Left ventricle myocardium inferior (tissue), 1 donor: ENCODE results near the gene PCNX2. TPM values are rescaled to one million over a fixed set of nuclear protein-coding genes. Genes with fewer than 3 reads are reported as not detected.

ENCODE experiments used
- DNase-seq: peaks from one replicate; pipeline ENCODE4 v3.0.0-alpha.2; 2020
- H3K27ac ChIP-seq: fragments of 200-600 bp; replicated peaks from 2 replicates; pipeline ENCODE4 v1.8.0; 2021
- H3K27me3 ChIP-seq: fragments of 200-600 bp; 2 replicates; pipeline ENCODE4 v1.8.0; 2021; ENCODE audit warnings: low read depth
- H3K36me3 ChIP-seq: fragments of 200-600 bp; 2 replicates; pipeline ENCODE4 v1.8.0; 2021
- H3K4me1 ChIP-seq: fragments of 200-600 bp; 2 replicates; pipeline ENCODE4 v1.8.0; 2021
- H3K4me3 ChIP-seq: fragments of 200-600 bp; 2 replicates; pipeline ENCODE4 v1.8.0; 2021; ENCODE audit warnings: mild to moderate bottlenecking, moderate library complexity
- H3K9me3 ChIP-seq: fragments of 200-600 bp; replicated peaks from 2 replicates; pipeline ENCODE4 v1.8.0; 2021
- intact Hi-C: fragments of 100-400 bp; cut with micrococcal nuclease; formaldehyde crosslinking; loops from one replicate; pipeline ENCODE4 v1.11.0; 2022
- total RNA-seq: library from RNA; stranded (reverse); fragmentation: NEBNext Ultra II Directional; extraction: Animal tissue kit (Norgen Biotek cat#: 25700); gene quantifications from one replicate; pipeline ENCODE4 v1.2.1, GENCODE V29; 2021
- TF ChIP-seq, protein P1 (sequence below): fragments of 200-600 bp; IDR thresholded peaks from 2 replicates; pipeline ENCODE4 v1.8.0; 2021; ENCODE audit warnings: antibody characterized with exemption, mild to moderate bottlenecking, borderline replicate concordance
- donor health status: DM: no; HTN: yes; CAD: no; lungs with severe emphysema.

PCNX2 gene
- total RNA-seq, 1 donor from 2014 or later: 0.82 TPM

DNA sequence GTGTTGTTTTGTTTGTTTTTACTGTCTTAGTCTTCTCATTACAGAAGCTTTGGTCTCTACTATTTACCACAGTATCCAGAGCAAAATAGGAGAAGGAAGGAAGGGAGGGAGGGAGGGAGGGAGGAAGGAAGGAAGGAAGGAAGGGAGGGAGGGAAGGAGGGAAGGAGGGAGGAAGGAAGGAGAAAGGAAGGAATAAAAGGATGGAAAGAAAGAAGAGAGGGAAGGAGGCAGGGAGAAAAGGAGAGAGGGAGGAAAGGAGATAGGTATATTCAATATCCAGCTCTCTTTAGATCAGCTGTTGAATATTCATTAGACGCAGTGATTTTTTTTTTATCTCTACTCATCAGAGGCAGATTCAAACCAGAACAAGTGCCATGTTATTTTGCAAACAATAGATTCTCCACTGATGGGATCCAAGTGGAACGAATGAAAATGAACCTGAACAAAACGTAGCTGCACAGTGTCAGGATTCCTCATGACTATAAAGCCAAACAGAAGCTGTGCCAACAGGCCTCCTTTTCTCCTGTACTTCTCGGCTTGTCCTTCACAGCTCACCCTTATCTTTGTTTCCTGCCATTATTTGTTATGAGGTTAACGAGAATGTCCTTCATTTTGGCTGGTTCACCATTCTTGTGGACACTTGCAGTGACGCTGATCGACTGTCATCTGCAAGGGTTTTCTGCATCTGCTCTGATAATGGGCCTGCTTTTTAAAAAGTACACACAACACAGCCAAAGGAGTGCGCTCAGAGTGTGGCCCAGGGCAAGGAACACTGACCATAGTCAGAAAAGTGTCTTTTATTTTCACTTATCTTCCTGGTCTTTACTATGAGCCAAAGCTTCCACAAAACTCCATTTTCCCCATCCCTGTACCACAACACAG, 352.9 kb downstream of the PCNX2 start:
- no peaks in the 10 kb centered on the region for H3K4me1 ChIP-seq
- no peak overlapping the region for H3K4me3 ChIP-seq
- TF ChIP-seq, protein P1, sequence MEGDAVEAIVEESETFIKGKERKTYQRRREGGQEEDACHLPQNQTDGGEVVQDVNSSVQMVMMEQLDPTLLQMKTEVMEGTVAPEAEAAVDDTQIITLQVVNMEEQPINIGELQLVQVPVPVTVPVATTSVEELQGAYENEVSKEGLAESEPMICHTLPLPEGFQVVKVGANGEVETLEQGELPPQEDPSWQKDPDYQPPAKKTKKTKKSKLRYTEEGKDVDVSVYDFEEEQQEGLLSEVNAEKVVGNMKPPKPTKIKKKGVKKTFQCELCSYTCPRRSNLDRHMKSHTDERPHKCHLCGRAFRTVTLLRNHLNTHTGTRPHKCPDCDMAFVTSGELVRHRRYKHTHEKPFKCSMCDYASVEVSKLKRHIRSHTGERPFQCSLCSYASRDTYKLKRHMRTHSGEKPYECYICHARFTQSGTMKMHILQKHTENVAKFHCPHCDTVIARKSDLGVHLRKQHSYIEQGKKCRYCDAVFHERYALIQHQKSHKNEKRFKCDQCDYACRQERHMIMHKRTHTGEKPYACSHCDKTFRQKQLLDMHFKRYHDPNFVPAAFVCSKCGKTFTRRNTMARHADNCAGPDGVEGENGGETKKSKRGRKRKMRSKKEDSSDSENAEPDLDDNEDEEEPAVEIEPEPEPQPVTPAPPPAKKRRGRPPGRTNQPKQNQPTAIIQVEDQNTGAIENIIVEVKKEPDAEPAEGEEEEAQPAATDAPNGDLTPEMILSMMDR: no peak
- intact Hi-C loops: no loop called here
- no peaks in the 10 kb centered on the region for H3K36me3 ChIP-seq
- no peaks in the 10 kb centered on the region for H3K27me3 ChIP-seq
- no peak overlapping the region for H3K27ac ChIP-seq
- no peaks in the 10 kb centered on the region for H3K9me3 ChIP-seq
- no peak for DNase-seq

GRCh38 chr1:232940262-232940661, 355.3 kb downstream of the PCNX2 start:
- H3K27me3 ChIP-seq: no peaks in the 10 kb centered on the region
- H3K4me1 ChIP-seq: peaks cover 9% of the 10 kb centered on the region
- intact Hi-C loops: no loop called here
- H3K4me3 ChIP-seq: no peak overlapping the region
- H3K27ac ChIP-seq: no peak overlapping the region
- H3K36me3 ChIP-seq: no peaks in the 10 kb centered on the region
- H3K9me3 ChIP-seq: no peaks in the 10 kb centered on the region
- DNase-seq: no peak
- TF ChIP-seq, protein P1: no peak

DNA sequence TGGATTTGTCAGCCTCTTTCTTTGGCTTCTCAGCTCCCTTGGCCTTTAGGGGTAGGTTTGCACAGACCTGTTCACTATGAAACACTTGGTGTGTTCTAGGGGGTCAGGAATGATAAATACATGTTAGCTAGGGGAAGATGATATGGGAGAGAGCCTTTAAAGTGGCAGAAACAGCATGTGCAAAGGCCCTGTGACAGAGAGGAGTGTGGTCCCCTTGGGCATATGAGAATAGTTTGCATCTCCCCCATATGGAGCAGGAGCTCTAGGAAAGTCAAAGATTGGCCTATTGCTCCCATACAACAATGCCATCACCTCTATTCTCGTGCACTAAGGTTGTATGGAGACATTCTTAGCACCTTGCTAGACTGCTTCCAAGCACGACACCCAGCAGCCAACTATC, 355.8 kb downstream of the PCNX2 start:
- Histone ChIP-seq H3K27ac (no peak overlapping the region), H3K4me3 (no peak overlapping the region)
- intact Hi-C loops: no loop called here

DNA sequence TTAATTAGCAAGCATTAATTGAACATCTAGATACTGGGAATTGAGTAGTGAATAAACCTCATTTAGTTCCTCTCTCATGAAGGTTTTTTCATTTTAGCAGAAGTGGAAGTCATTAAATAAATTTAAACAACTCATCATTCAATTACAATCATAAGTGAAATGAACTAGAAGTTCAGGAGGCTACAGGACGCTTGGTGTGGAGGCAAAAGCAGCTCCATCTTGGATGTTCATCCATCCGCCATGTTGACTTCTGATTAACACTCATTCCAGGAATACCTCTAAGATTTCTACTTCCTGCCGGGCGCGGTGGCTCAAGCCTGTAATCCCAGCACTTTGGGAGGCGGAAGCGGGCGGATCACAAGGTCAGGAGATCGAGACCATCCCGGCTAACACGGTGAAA, 356.6 kb downstream of the PCNX2 start:
- Histone ChIP-seq H3K4me3 (no peak overlapping the region), H3K4me1 (peaks cover 11% of the 10 kb centered on the region), H3K36me3 (no peaks in the 10 kb centered on the region), H3K27ac (no peak overlapping the region), H3K27me3 (no peaks in the 10 kb centered on the region), H3K9me3 (no peaks in the 10 kb centered on the region)
- DNase-seq: no peak
- intact Hi-C loops: no loop called here
- TF ChIP-seq, protein P1: no peak

More for the DNA sequence above, 355.8 kb downstream of the PCNX2 start:
- Histone ChIP-seq H3K4me1 (peaks cover 11% of the 10 kb centered on the region), H3K9me3 (no peaks in the 10 kb centered on the region), H3K27me3 (no peaks in the 10 kb centered on the region), H3K36me3 (no peaks in the 10 kb centered on the region)
- no peak for DNase-seq
- TF ChIP-seq, protein P1: no peak

- intact Hi-C loops: no loop called here
- no peak for DNase-seq
- TF ChIP-seq, protein P1: no peak
- H3K36me3 ChIP-seq: no peaks in the 10 kb centered on the region
- peaks cover 11% of the 10 kb centered on the region for H3K4me1 ChIP-seq
- H3K4me3 ChIP-seq: no peak overlapping the region
- no peak overlapping the region for H3K27ac ChIP-seq
- no peaks in the 10 kb centered on the region for H3K9me3 ChIP-seq
- no peaks in the 10 kb centered on the region for H3K27me3 ChIP-seq
Observed at GRCh38 chr1:232937741-232938375, 357.7 kb downstream of the PCNX2 start.
